ENCODE data around the gene TAF5L. TPM values are rescaled to one million over a fixed set of nuclear protein-coding genes. Genes with fewer than 3 reads are reported as not detected.
"Not testable (repeated sequence)": the region's sequence is repeated elsewhere in the genome, so short reads cannot be mapped to it uniquely, and the experiment has no call there.

The TAF5L gene
- total RNA-seq, 1 donor from 2014 or later, result 28.4 TPM

GRCh38 chr1:229608590-229608989 lies 17.3 kb downstream of the TAF5L start:
- no peak for DNase-seq (ENCODE audit: low read depth in 2 of 2)

- DNase-seq (ENCODE audit: low read depth in 2 of 2), result no peak
These were observed 18.6 kb downstream of the TAF5L start for GRCh38 chr1:229607370-229607769.

- DNase-seq (ENCODE audit: low read depth in 2 of 2), result no peak
These were observed 22.4 kb downstream of the TAF5L start for GRCh38 chr1:229603371-229604005.

- no peak for DNase-seq (ENCODE audit: low read depth in 2 of 2)
These were observed 25.7 kb downstream of the TAF5L start for GRCh38 chr1:229600229-229600628.

- DNase-seq (ENCODE audit: low read depth in 2 of 2), result no peak
These were observed 26.5 kb downstream of the TAF5L start for GRCh38 chr1:229599218-229599954.

- DNase-seq (ENCODE audit: low read depth in 2 of 2), result peak in 1 of 2 donors; percentile 41
These were observed 28.0 kb downstream of the TAF5L start for GRCh38 chr1:229597877-229598276.

GRCh38 chr1:229596925-229597699 lies 28.8 kb downstream of the TAF5L start:
- DNase-seq (ENCODE audit: low read depth in 2 of 2), result peak in 1 of 2 donors; percentile 60

GRCh38 chr1:229595876-229596275 lies 30.0 kb downstream of the TAF5L start:
- not testable (repeated sequence) for DNase-seq (ENCODE audit: low read depth in 2 of 2)

- DNase-seq (ENCODE audit: low read depth in 2 of 2), result no peak
These were observed 31.5 kb downstream of the TAF5L start for GRCh38 chr1:229594227-229595008.

GRCh38 chr1:229593800-229594199 lies 32.1 kb downstream of the TAF5L start:
- DNase-seq (ENCODE audit: low read depth in 2 of 2), result no peak

- DNase-seq (ENCODE audit: low read depth in 2 of 2), result no peak
These were observed 35.8 kb downstream of the TAF5L start for GRCh38 chr1:229590119-229590518.

- DNase-seq (ENCODE audit: low read depth in 2 of 2), result peak in 1 of 2 donors; percentile 9
These were observed 40.6 kb downstream of the TAF5L start for GRCh38 chr1:229585338-229585737.

GRCh38 chr1:229582715-229583114 lies 43.2 kb downstream of the TAF5L start:
- no peak for DNase-seq (ENCODE audit: low read depth in 2 of 2)

GRCh38 chr1:229582011-229582694 lies 43.8 kb downstream of the TAF5L start:
- peak; percentile 40 to 71 for DNase-seq (ENCODE audit: low read depth in 2 of 2)

GRCh38 chr1:229581485-229581884 lies 44.4 kb downstream of the TAF5L start:
- no peak for DNase-seq (ENCODE audit: low read depth in 2 of 2)

GRCh38 chr1:229579059-229579673 lies 46.8 kb downstream of the TAF5L start:
- DNase-seq (ENCODE audit: low read depth in 2 of 2), result peak; percentile 78 to 95

- no peak for DNase-seq (ENCODE audit: low read depth in 2 of 2)
These were observed 47.5 kb downstream of the TAF5L start for GRCh38 chr1:229578168-229579058.

GRCh38 chr1:229574679-229575442 lies 51.1 kb downstream of the TAF5L start:
- no peak for DNase-seq (ENCODE audit: low read depth in 2 of 2)

- DNase-seq (ENCODE audit: low read depth in 2 of 2), result no peak
These were observed 53.6 kb downstream of the TAF5L start for GRCh38 chr1:229572286-229572685.
